ENCODE measurements around the gene UBAC2.

The UBAC2 gene

GRCh38 chr13:99277629-99278028 lies 77.0 kb downstream of the UBAC2 start:
- no peak for DNase-seq
- H3K4me2 ChIP-seq (ENCODE audit: insufficient read depth, low read length), result no peak overlapping the region
- no peak overlapping the region for H3K27ac ChIP-seq (ENCODE audit: low read length)
- H3K36me3 ChIP-seq (ENCODE audit: insufficient read depth, low read length), result peaks cover 31% of the 10 kb centered on the region
- peaks cover 23% of the 10 kb centered on the region for H3K4me1 ChIP-seq (ENCODE audit: insufficient read depth, low read length)
- no peak overlapping the region for H2AFZ ChIP-seq (ENCODE audit: low read depth, low read length)
- H3K9ac ChIP-seq (ENCODE audit: low read depth, low read length), result no peak overlapping the region
- H3K9me3 ChIP-seq (ENCODE audit: insufficient read depth, low read length, severe bottlenecking), result no peaks in the 10 kb centered on the region
- TF ChIP-seq EZH2 (IDR thresholded peaks at IDR 0.05; ENCODE audit: borderline replicate concordance, low read depth, low read length, severe bottlenecking), result no peak
- TF ChIP-seq, protein P1, sequence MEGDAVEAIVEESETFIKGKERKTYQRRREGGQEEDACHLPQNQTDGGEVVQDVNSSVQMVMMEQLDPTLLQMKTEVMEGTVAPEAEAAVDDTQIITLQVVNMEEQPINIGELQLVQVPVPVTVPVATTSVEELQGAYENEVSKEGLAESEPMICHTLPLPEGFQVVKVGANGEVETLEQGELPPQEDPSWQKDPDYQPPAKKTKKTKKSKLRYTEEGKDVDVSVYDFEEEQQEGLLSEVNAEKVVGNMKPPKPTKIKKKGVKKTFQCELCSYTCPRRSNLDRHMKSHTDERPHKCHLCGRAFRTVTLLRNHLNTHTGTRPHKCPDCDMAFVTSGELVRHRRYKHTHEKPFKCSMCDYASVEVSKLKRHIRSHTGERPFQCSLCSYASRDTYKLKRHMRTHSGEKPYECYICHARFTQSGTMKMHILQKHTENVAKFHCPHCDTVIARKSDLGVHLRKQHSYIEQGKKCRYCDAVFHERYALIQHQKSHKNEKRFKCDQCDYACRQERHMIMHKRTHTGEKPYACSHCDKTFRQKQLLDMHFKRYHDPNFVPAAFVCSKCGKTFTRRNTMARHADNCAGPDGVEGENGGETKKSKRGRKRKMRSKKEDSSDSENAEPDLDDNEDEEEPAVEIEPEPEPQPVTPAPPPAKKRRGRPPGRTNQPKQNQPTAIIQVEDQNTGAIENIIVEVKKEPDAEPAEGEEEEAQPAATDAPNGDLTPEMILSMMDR (IDR thresholded peaks at IDR 0.05; ENCODE audit: borderline replicate concordance, extremely low read depth, low read length, poor library complexity, severe bottlenecking), result no peak
- peaks cover 25% of the 10 kb centered on the region for H4K20me1 ChIP-seq (ENCODE audit: insufficient read depth, low read length)
- no peaks in the 10 kb centered on the region for H3K27me3 ChIP-seq (ENCODE audit: insufficient read depth, low read length, poor library complexity)
- peaks cover 30% of the 10 kb centered on the region for H3K79me2 ChIP-seq (ENCODE audit: insufficient read depth, low read length)
- H3K4me3 ChIP-seq (ENCODE audit: low read depth in 1 of 2, low read length in 2 of 2), result no peak overlapping the region
- no peak for ATAC-seq (ENCODE audit: insufficient read depth, low read depth)

GRCh38 chr13:99278200-99278599 lies 77.5 kb downstream of the UBAC2 start:
- Histone ChIP-seq H3K4me1 (ENCODE audit: insufficient read depth, low read length) (peaks cover 23% of the 10 kb centered on the region), H3K9me3 (ENCODE audit: insufficient read depth, low read length, severe bottlenecking) (no peaks in the 10 kb centered on the region), H3K4me2 (ENCODE audit: insufficient read depth, low read length) (no peak overlapping the region), H2AFZ (ENCODE audit: low read depth, low read length) (no peak overlapping the region), H3K27ac (ENCODE audit: low read length) (no peak overlapping the region), H4K20me1 (ENCODE audit: insufficient read depth, low read length) (peaks cover 24% of the 10 kb centered on the region), H3K27me3 (ENCODE audit: insufficient read depth, low read length, poor library complexity) (no peaks in the 10 kb centered on the region), H3K9ac (ENCODE audit: low read depth, low read length) (no peak overlapping the region), H3K36me3 (ENCODE audit: insufficient read depth, low read length) (peaks cover 31% of the 10 kb centered on the region), H3K79me2 (ENCODE audit: insufficient read depth, low read length) (peaks cover 31% of the 10 kb centered on the region), H3K4me3 (ENCODE audit: low read depth in 1 of 2, low read length in 2 of 2) (no peak overlapping the region)
- DNase-seq (no peak), ATAC-seq (ENCODE audit: insufficient read depth, low read depth) (no peak)
- TF ChIP-seq, protein P1 (IDR thresholded peaks at IDR 0.05; ENCODE audit: borderline replicate concordance, extremely low read depth, low read length, poor library complexity, severe bottlenecking), result no peak
- no peak for TF ChIP-seq EZH2 (IDR thresholded peaks at IDR 0.05; ENCODE audit: borderline replicate concordance, low read depth, low read length, severe bottlenecking)

DNA sequence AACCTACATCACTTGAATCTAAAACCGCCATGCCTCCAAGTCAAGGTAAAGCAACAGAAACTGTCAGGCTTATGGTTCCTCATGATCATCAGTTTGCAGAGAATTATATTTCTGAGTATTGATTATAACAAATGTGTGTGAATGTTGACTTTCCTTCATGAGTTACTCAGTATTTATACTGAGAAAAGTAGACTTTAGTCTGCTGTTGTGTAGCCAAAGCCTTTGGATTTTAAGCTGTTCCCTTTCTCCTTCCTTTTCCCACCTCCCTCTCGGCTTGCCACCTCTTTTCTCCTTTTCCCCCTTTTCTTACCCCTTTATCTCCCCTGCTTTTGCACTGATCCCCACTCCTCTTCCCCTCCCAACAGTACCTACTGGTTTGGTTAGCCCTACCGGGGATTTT lies 78.2 kb downstream of the UBAC2 start:
- no peak overlapping the region for H3K4me3 ChIP-seq (ENCODE audit: low read depth in 1 of 2, low read length in 2 of 2)
- no peak for DNase-seq
- H2AFZ ChIP-seq (ENCODE audit: low read depth, low read length), result no peak overlapping the region
- no peak overlapping the region for H3K27ac ChIP-seq (ENCODE audit: low read length)
- H3K9me3 ChIP-seq (ENCODE audit: insufficient read depth, low read length, severe bottlenecking), result no peaks in the 10 kb centered on the region
- H4K20me1 ChIP-seq (ENCODE audit: insufficient read depth, low read length), result peaks cover 24% of the 10 kb centered on the region
- ATAC-seq (ENCODE audit: insufficient read depth, low read depth), result no peak
- H3K9ac ChIP-seq (ENCODE audit: low read depth, low read length), result no peak overlapping the region
- H3K4me2 ChIP-seq (ENCODE audit: insufficient read depth, low read length), result no peak overlapping the region
- peaks cover 31% of the 10 kb centered on the region for H3K79me2 ChIP-seq (ENCODE audit: insufficient read depth, low read length)
- no peak for TF ChIP-seq EZH2 (IDR thresholded peaks at IDR 0.05; ENCODE audit: borderline replicate concordance, low read depth, low read length, severe bottlenecking)
- TF ChIP-seq, protein P1 (IDR thresholded peaks at IDR 0.05; ENCODE audit: borderline replicate concordance, extremely low read depth, low read length, poor library complexity, severe bottlenecking), result no peak
- no peaks in the 10 kb centered on the region for H3K27me3 ChIP-seq (ENCODE audit: insufficient read depth, low read length, poor library complexity)
- peaks cover 23% of the 10 kb centered on the region for H3K4me1 ChIP-seq (ENCODE audit: insufficient read depth, low read length)
- peaks cover 31% of the 10 kb centered on the region for H3K36me3 ChIP-seq (ENCODE audit: insufficient read depth, low read length)

DNA sequence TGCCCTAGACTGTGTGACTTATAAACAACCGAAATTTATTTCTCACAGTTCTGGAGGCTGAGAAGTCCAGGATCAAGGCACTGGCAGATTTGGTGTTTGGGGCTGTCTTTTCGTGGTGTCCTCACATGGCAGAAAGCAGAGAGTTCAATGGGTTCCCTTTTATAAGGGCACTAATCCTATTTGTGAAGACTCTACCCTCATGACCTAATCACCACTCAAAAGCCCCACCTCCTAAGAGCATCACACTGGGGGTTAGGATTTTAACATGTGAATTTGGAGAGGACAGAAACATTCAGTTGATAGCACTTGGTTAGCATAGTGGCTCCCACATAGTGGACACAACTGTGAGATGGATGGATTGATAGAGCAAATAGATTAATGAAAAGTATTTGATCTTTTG lies 79.0 kb downstream of the UBAC2 start:
- DNase-seq, result no peak
- Histone ChIP-seq H3K9ac (ENCODE audit: low read depth, low read length) (no peak overlapping the region), H3K36me3 (ENCODE audit: insufficient read depth, low read length) (peaks cover 31% of the 10 kb centered on the region), H3K27me3 (ENCODE audit: insufficient read depth, low read length, poor library complexity) (no peaks in the 10 kb centered on the region), H3K79me2 (ENCODE audit: insufficient read depth, low read length) (peaks cover 31% of the 10 kb centered on the region), H4K20me1 (ENCODE audit: insufficient read depth, low read length) (peaks cover 24% of the 10 kb centered on the region), H3K9me3 (ENCODE audit: insufficient read depth, low read length, severe bottlenecking) (no peaks in the 10 kb centered on the region), H3K27ac (ENCODE audit: low read length) (no peak overlapping the region), H3K4me2 (ENCODE audit: insufficient read depth, low read length) (no peak overlapping the region), H3K4me1 (ENCODE audit: insufficient read depth, low read length) (peaks cover 15% of the 10 kb centered on the region), H2AFZ (ENCODE audit: low read depth, low read length) (no peak overlapping the region), H3K4me3 (ENCODE audit: low read depth in 1 of 2, low read length in 2 of 2) (no peak overlapping the region)
- no peak for TF ChIP-seq EZH2 (IDR thresholded peaks at IDR 0.05; ENCODE audit: borderline replicate concordance, low read depth, low read length, severe bottlenecking)
- TF ChIP-seq, protein P1 (IDR thresholded peaks at IDR 0.05; ENCODE audit: borderline replicate concordance, extremely low read depth, low read length, poor library complexity, severe bottlenecking), result no peak
- no peak for ATAC-seq (ENCODE audit: insufficient read depth, low read depth)

All from DND-41 (cell line).